ENCODE data around the gene KCNQ1. TPM values are rescaled to one million over a fixed set of nuclear protein-coding genes. Genes with fewer than 3 reads are reported as not detected.
A peak's percentile ranks its signal among the peaks of the same experiment; 100 is the strongest.

KCNQ1 gene
- total RNA-seq, 1 donor from 2014 or later: 8.5 TPM

- peaks cover 19% of the 10 kb centered on the region for H3K4me1 Mint-ChIP-seq
- peak; percentile 10 to 36 for DNase-seq (ENCODE audit: low spot score in 2 of 2, unreplicated experiment in 2 of 2)
- no peaks in the 10 kb centered on the region for H3K27me3 Mint-ChIP-seq (ENCODE audit: low read depth)
- no peak overlapping the region for H3K4me3 Mint-ChIP-seq
- H3K27ac Mint-ChIP-seq: no peak overlapping the region
- no peak for TF ChIP-seq CTCF (IDR thresholded peaks at IDR 0.05; ENCODE audit: unreplicated experiment)
- no peaks in the 10 kb centered on the region for H3K36me3 Mint-ChIP-seq
- peaks cover 10% of the 10 kb centered on the region for H3K9me3 Mint-ChIP-seq
These were observed 355.3 kb downstream of the KCNQ1 start for GRCh38 chr11:2799881-2800654.

- no peak overlapping the region for H3K27ac Mint-ChIP-seq
- peaks cover 25% of the 10 kb centered on the region for H3K4me1 Mint-ChIP-seq
- H3K27me3 Mint-ChIP-seq (ENCODE audit: low read depth): no peaks in the 10 kb centered on the region
- H3K36me3 Mint-ChIP-seq: no peaks in the 10 kb centered on the region
- H3K9me3 Mint-ChIP-seq: peaks cover 10% of the 10 kb centered on the region
- DNase-seq (ENCODE audit: low spot score in 2 of 2, unreplicated experiment in 2 of 2): peak; percentile 12 to 34
- no peak for TF ChIP-seq CTCF (IDR thresholded peaks at IDR 0.05; ENCODE audit: unreplicated experiment)
- H3K4me3 Mint-ChIP-seq: no peak overlapping the region
These were observed 356.1 kb downstream of the KCNQ1 start for GRCh38 chr11:2800655-2801531.

GRCh38 chr11:2801711-2802388, 357.0 kb downstream of the KCNQ1 start:
- peak; percentile 8 to 36 for DNase-seq (ENCODE audit: low spot score in 2 of 2, unreplicated experiment in 2 of 2)
- Mint-ChIP-seq H3K4me1 (peaks cover 35% of the 10 kb centered on the region), H3K27me3 (ENCODE audit: low read depth) (no peaks in the 10 kb centered on the region), H3K36me3 (no peaks in the 10 kb centered on the region), H3K9me3 (peaks cover 10% of the 10 kb centered on the region), H3K4me3 (no peak overlapping the region), H3K27ac (peak overlapping the region; percentile 50)
- no peak for TF ChIP-seq CTCF (IDR thresholded peaks at IDR 0.05; ENCODE audit: unreplicated experiment)

GRCh38 chr11:2802389-2803185, 357.8 kb downstream of the KCNQ1 start:
- H3K27me3 Mint-ChIP-seq (ENCODE audit: low read depth): no peaks in the 10 kb centered on the region
- H3K4me1 Mint-ChIP-seq: peaks cover 39% of the 10 kb centered on the region
- H3K4me3 Mint-ChIP-seq: no peak overlapping the region
- TF ChIP-seq CTCF (IDR thresholded peaks at IDR 0.05; ENCODE audit: unreplicated experiment): no peak
- H3K9me3 Mint-ChIP-seq: peaks cover 10% of the 10 kb centered on the region
- H3K36me3 Mint-ChIP-seq: no peaks in the 10 kb centered on the region
- peak; percentile 6 to 33 for DNase-seq (ENCODE audit: low spot score in 2 of 2, unreplicated experiment in 2 of 2)
- no peak overlapping the region for H3K27ac Mint-ChIP-seq
